Nephron (organoid): ENCODE data around the gene RAB35.

ENCODE experiments used
- H3K27ac Mint-ChIP-seq, 3 experiments: 2 replicates each; pipeline ENCODE4 v1.8.0; 2020; ENCODE audit warnings: mixed read lengths in 3 of 3, mild to moderate bottlenecking in 2 of 3, moderate library complexity in 1 of 3
- H3K27me3 Mint-ChIP-seq: 2 replicates; pipeline ENCODE4 v1.8.0; 2021; ENCODE audit warnings: low read depth, mild to moderate bottlenecking, moderate library complexity, mixed read lengths
- H3K36me3 Mint-ChIP-seq: 2 replicates; pipeline ENCODE4 v1.8.0; 2020; ENCODE audit warnings: low read depth, mixed read lengths
- H3K4me1 Mint-ChIP-seq: 2 replicates; pipeline ENCODE4 v1.8.0; 2020; ENCODE audit warnings: mixed read lengths
- H3K4me3 Mint-ChIP-seq, 3 experiments: 2 replicates each; pipeline ENCODE4 v1.8.0; 2020; ENCODE audit warnings: mild to moderate bottlenecking in 3 of 3, mixed read lengths in 3 of 3, moderate library complexity in 2 of 3
- H3K9me3 Mint-ChIP-seq: 2 replicates; pipeline ENCODE4 v1.8.0; 2020; ENCODE audit warnings: mixed read lengths
- TF ChIP-seq, protein P1 (sequence below), 3 experiments: fragments of 200-600 bp; sonication (generic); IDR thresholded peaks; one replicate each; pipeline ENCODE4 v1.5.0; 2021; ENCODE audit warnings: antibody characterized with exemption in 3 of 3; ENCODE audit not compliant: unreplicated experiment in 3 of 3

Gene RAB35

GRCh38 chr12:120095736-120096135, 20.8 kb downstream of the RAB35 start:
- TF ChIP-seq, protein P1, sequence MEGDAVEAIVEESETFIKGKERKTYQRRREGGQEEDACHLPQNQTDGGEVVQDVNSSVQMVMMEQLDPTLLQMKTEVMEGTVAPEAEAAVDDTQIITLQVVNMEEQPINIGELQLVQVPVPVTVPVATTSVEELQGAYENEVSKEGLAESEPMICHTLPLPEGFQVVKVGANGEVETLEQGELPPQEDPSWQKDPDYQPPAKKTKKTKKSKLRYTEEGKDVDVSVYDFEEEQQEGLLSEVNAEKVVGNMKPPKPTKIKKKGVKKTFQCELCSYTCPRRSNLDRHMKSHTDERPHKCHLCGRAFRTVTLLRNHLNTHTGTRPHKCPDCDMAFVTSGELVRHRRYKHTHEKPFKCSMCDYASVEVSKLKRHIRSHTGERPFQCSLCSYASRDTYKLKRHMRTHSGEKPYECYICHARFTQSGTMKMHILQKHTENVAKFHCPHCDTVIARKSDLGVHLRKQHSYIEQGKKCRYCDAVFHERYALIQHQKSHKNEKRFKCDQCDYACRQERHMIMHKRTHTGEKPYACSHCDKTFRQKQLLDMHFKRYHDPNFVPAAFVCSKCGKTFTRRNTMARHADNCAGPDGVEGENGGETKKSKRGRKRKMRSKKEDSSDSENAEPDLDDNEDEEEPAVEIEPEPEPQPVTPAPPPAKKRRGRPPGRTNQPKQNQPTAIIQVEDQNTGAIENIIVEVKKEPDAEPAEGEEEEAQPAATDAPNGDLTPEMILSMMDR (IDR thresholded peaks at IDR 0.05; ENCODE audit: unreplicated experiment in 3 of 3), result no peak
- Mint-ChIP-seq H3K4me3 (no peak overlapping the region), H3K36me3 (peaks cover 13% of the 10 kb centered on the region), H3K4me1 (peaks cover 42% of the 10 kb centered on the region), H3K27ac (peak overlapping the region in 1 of 3 experiments; percentile 55), H3K27me3 (no peaks in the 10 kb centered on the region), H3K9me3 (no peaks in the 10 kb centered on the region)

- Mint-ChIP-seq H3K27me3 (no peaks in the 10 kb centered on the region), H3K4me3 (no peak overlapping the region), H3K36me3 (peaks cover 13% of the 10 kb centered on the region), H3K4me1 (peaks cover 42% of the 10 kb centered on the region), H3K9me3 (no peaks in the 10 kb centered on the region), H3K27ac (peak overlapping the region in 1 of 3 experiments; percentile 55)
- TF ChIP-seq, protein P1 (IDR thresholded peaks at IDR 0.05; ENCODE audit: unreplicated experiment in 3 of 3), result no peak
Measured at GRCh38 chr12:120095331-120095730, 21.2 kb downstream of the RAB35 start.

- TF ChIP-seq, protein P1 (IDR thresholded peaks at IDR 0.05; ENCODE audit: unreplicated experiment in 3 of 3), result no peak
- peak overlapping the region in 2 of 3 experiments; percentile 47 to 50 for H3K27ac Mint-ChIP-seq
- H3K4me1 Mint-ChIP-seq, result peaks cover 46% of the 10 kb centered on the region
- H3K4me3 Mint-ChIP-seq, result no peak overlapping the region
- H3K27me3 Mint-ChIP-seq, result no peaks in the 10 kb centered on the region
- H3K36me3 Mint-ChIP-seq, result peaks cover 13% of the 10 kb centered on the region
- no peaks in the 10 kb centered on the region for H3K9me3 Mint-ChIP-seq
Measured at GRCh38 chr12:120094485-120094884, 22.1 kb downstream of the RAB35 start.

GRCh38 chr12:120093592-120094355, 22.8 kb downstream of the RAB35 start:
- H3K36me3 Mint-ChIP-seq, result peaks cover 11% of the 10 kb centered on the region

DNA sequence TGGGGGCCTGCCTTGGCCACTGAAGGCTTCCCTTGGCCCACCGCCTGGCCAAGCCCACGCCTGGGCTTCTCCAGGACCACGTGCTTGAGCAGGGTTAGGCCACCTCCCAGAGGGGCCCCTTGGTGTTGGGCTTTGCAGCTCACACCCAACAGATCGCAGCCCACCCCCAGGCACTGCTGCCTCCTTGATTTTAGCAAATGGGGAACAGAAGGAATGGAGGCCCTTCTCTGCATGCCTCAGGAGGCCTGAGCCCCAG, 23.3 kb downstream of the RAB35 start:
- H3K9me3 Mint-ChIP-seq, result no peaks in the 10 kb centered on the region
- peaks cover 6% of the 10 kb centered on the region for H3K27me3 Mint-ChIP-seq
- TF ChIP-seq, protein P1 (IDR thresholded peaks at IDR 0.05; ENCODE audit: unreplicated experiment in 3 of 3), result no peak
- peaks cover 9% of the 10 kb centered on the region for H3K36me3 Mint-ChIP-seq
- H3K4me1 Mint-ChIP-seq, result peaks cover 52% of the 10 kb centered on the region
- peak overlapping the region in 1 of 3 experiments; percentile 82 for H3K27ac Mint-ChIP-seq
- H3K4me3 Mint-ChIP-seq, result no peak overlapping the region

More at GRCh38 chr12:120093592-120094355, 22.8 kb downstream of the RAB35 start:
- no peaks in the 10 kb centered on the region for H3K9me3 Mint-ChIP-seq
- peak overlapping the region in 1 of 3 experiments; percentile 50 for H3K4me3 Mint-ChIP-seq
- H3K27me3 Mint-ChIP-seq, result peaks cover 5% of the 10 kb centered on the region
- TF ChIP-seq, protein P1 (IDR thresholded peaks at IDR 0.05; ENCODE audit: unreplicated experiment in 3 of 3), result no peak
- H3K27ac Mint-ChIP-seq, result peak overlapping the region; percentile 41 to 82 (median 50)
- H3K4me1 Mint-ChIP-seq, result peaks cover 52% of the 10 kb centered on the region
